Endothelial cell of umbilical vein (primary cell): Measurements from ENCODE around the gene NOP9.
A peak's percentile ranks its signal among the peaks of the same experiment; 100 is the strongest.

Experiments used
- EZH2 ChIP-seq: IDR thresholded peaks from 2 replicates; pipeline ENCODE4 v1.6.1; 2012; ENCODE audit warnings: borderline replicate concordance, low read depth, mild to moderate bottlenecking, moderate library complexity, low read length, inconsistent platforms; ENCODE audit not compliant: severe bottlenecking
- FOS ChIP-seq: IDR thresholded peaks from 2 replicates; pipeline ENCODE4 v1.6.1; 2011; ENCODE audit warnings: mild to moderate bottlenecking, low read length, moderate library complexity, borderline replicate concordance; ENCODE audit not compliant: insufficient read depth
- GATA2 ChIP-seq: IDR thresholded peaks from 2 replicates; pipeline ENCODE4 v1.7.0; 2011; ENCODE audit warnings: low read depth, mild to moderate bottlenecking, moderate library complexity, mixed read lengths, low read length; ENCODE audit not compliant: insufficient read length, insufficient read depth
- JUN ChIP-seq: IDR thresholded peaks from 2 replicates; pipeline ENCODE4 v1.6.1; 2011; ENCODE audit warnings: borderline replicate concordance, low read depth; ENCODE audit not compliant: insufficient read length, insufficient read depth
- MYC ChIP-seq: IDR thresholded peaks from one replicate; pipeline ENCODE4 v1.6.1; 2011; ENCODE audit warnings: mild to moderate bottlenecking, low read depth, low read length
- POLR2A ChIP-seq: IDR thresholded peaks from 2 replicates; pipeline ENCODE4 v1.6.1; 2012; ENCODE audit warnings: low read depth, mild to moderate bottlenecking, control low read depth, low read length
- POLR2AphosphoS5 ChIP-seq: IDR thresholded peaks from 2 replicates; pipeline ENCODE4 v1.6.1; 2012; ENCODE audit warnings: low read depth, mild to moderate bottlenecking, control low read depth, low read length, moderate library complexity; ENCODE audit not compliant: insufficient read depth
- TF ChIP-seq, protein P1 (sequence below), 2 donors: IDR thresholded peaks; 1 replicate in 1 of 2; 2 replicates in 1 of 2; pipeline ENCODE4 v1.5.1; 2011; ENCODE audit warnings: low read length in 2 of 2, mild to moderate bottlenecking in 2 of 2, moderate library complexity in 2 of 2, control low read depth in 1 of 2, inconsistent platforms in 1 of 2, low read depth in 1 of 2; ENCODE audit not compliant: insufficient read depth in 1 of 2; ENCODE audit errors: extremely low read depth in 1 of 2
- TF ChIP-seq, protein P2 (sequence below): IDR thresholded peaks from 2 replicates; pipeline ENCODE4 v1.6.1; 2011; ENCODE audit not compliant: insufficient read depth, insufficient read length

DNA sequence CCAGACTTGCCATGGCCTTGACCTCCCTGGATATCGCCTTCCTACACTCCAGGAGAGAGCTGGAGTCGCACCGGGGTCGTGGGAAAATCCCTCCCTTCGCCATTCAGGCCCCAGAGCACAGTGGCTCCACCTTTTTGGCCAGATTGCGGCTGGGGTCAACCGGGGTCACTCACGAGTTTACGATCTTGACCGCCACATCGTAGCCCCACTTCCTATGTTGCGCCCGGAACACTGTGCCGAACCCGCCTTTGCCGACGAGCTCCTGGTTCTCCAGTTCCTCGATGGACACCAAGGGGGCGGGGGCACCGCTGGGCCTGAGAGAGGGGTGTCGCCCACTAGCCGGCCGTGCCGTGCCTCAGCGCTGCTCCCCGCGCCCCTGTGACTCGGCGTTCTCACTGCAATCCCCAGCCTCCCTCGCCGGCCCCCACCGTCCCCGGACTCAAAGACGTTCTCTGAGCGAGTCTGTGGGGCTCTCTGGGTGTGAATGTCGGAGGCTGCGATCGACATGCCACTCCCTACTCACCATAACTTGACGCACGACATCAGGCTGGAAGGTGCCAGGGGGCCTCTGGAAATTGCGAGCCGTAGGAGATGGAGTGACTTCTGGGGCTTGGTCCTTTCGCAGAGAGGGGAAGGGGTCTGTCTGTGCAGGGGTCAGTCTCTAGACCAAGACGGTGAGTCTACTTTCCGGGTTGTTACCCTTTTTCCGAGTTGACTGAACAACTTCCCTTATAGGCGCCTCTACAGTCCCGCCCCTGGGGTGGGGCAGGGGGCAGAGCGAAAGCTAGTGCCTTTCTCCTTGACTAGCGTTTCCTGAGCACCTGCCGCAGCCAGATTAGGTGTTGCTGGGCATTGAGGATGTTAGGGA is 39.9 kb downstream of the NOP9 start, which contains the start of gene RIPK3:
- TF ChIP-seq, protein P1, sequence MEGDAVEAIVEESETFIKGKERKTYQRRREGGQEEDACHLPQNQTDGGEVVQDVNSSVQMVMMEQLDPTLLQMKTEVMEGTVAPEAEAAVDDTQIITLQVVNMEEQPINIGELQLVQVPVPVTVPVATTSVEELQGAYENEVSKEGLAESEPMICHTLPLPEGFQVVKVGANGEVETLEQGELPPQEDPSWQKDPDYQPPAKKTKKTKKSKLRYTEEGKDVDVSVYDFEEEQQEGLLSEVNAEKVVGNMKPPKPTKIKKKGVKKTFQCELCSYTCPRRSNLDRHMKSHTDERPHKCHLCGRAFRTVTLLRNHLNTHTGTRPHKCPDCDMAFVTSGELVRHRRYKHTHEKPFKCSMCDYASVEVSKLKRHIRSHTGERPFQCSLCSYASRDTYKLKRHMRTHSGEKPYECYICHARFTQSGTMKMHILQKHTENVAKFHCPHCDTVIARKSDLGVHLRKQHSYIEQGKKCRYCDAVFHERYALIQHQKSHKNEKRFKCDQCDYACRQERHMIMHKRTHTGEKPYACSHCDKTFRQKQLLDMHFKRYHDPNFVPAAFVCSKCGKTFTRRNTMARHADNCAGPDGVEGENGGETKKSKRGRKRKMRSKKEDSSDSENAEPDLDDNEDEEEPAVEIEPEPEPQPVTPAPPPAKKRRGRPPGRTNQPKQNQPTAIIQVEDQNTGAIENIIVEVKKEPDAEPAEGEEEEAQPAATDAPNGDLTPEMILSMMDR (IDR thresholded peaks at IDR 0.05; ENCODE audit: extremely low read depth in 1 of 2, insufficient read depth in 1 of 2, low read depth in 1 of 2, low read length in 2 of 2), result no peak
- no peak for TF ChIP-seq FOS
- no peak for TF ChIP-seq POLR2AphosphoS5
- TF ChIP-seq JUN, result no peak
- TF ChIP-seq POLR2A, result no peak
- peak; percentile 30 for TF ChIP-seq EZH2
- TF ChIP-seq, protein P2, sequence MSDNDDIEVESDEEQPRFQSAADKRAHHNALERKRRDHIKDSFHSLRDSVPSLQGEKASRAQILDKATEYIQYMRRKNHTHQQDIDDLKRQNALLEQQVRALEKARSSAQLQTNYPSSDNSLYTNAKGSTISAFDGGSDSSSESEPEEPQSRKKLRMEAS, result no peak
- TF ChIP-seq MYC, result no peak
- TF ChIP-seq GATA2, result no peak
